ENCODE measurements around the gene NKRF.
A peak's percentile ranks its signal among the peaks of the same experiment; 100 is the strongest.

Gene NKRF

GRCh38 chrX:119614776-119615175 is 8.6 kb upstream of the NKRF start:
- DNase-seq (ENCODE audit: low read depth in 3 of 3) = no peak

- no peak for DNase-seq (ENCODE audit: low read depth in 3 of 3)
Observed at GRCh38 chrX:119607018-119607389, 780 bp upstream of the NKRF start.

GRCh38 chrX:119605464-119606279 is 552 bp downstream of the NKRF start:
- DNase-seq (ENCODE audit: low read depth in 3 of 3) = peak in 2 of 3 experiments; percentile 3 to 26

GRCh38 chrX:119604766-119605463 is 1.3 kb downstream of the NKRF start:
- DNase-seq (ENCODE audit: low read depth in 3 of 3) = no peak

- DNase-seq (ENCODE audit: low read depth in 3 of 3) = no peak
Observed at GRCh38 chrX:119602701-119603255, 3.4 kb downstream of the NKRF start.

- DNase-seq (ENCODE audit: low read depth in 3 of 3) = no peak
Observed at GRCh38 chrX:119589810-119590209, 16.4 kb downstream of the NKRF start.

GRCh38 chrX:119583431-119584059 is 22.7 kb downstream of the NKRF start:
- no peak for DNase-seq (ENCODE audit: low read depth in 3 of 3)

GRCh38 chrX:119579414-119579813 is 26.8 kb downstream of the NKRF start:
- no peak for DNase-seq (ENCODE audit: low read depth in 3 of 3)

GRCh38 chrX:119574394-119575266 is 31.6 kb downstream of the NKRF start, which contains the start of gene UBE2A:
UBE2A (plus strand) TSS chrX:119574563; CDS start chrX:119574712, 149 bp downstream.
- DNase-seq (ENCODE audit: low read depth in 3 of 3) = peak; percentile 67 to 87 (median 75)

GRCh38 chrX:119573840-119574393 is 32.3 kb downstream of the NKRF start:
- DNase-seq (ENCODE audit: low read depth in 3 of 3) = no peak

- DNase-seq (ENCODE audit: low read depth in 3 of 3) = no peak
Observed at GRCh38 chrX:119573222-119573621, 33.0 kb downstream of the NKRF start.

- no peak for DNase-seq (ENCODE audit: low read depth in 3 of 3)
Observed at GRCh38 chrX:119570351-119570835, 35.8 kb downstream of the NKRF start.

GRCh38 chrX:119565107-119565663 is 41.0 kb downstream of the NKRF start, which contains the start of gene STEEP1:
STEEP1 (minus strand) TSS chrX:119565409; CDS start chrX:119565355, 54 bp downstream.
- DNase-seq (ENCODE audit: low read depth in 3 of 3) = peak; percentile 71 to 85 (median 77)

GRCh38 chrX:119552508-119552907 is 53.7 kb downstream of the NKRF start:
- DNase-seq (ENCODE audit: low read depth in 3 of 3) = no peak

- DNase-seq (ENCODE audit: low read depth in 3 of 3) = no peak
Observed at GRCh38 chrX:119549327-119550016, 56.8 kb downstream of the NKRF start.

- DNase-seq (ENCODE audit: low read depth in 3 of 3) = no peak
Observed at GRCh38 chrX:119541188-119541587, 65.0 kb downstream of the NKRF start.

- DNase-seq (ENCODE audit: low read depth in 3 of 3) = no peak
Observed at GRCh38 chrX:119539872-119540271, 66.4 kb downstream of the NKRF start.
